CD4-positive, CD25-positive, alpha-beta regulatory T cell (primary cell): ENCODE measurements around the gene DIAPH2. TPM values are rescaled to one million over a fixed set of nuclear protein-coding genes. Genes with fewer than 3 reads are reported as not detected.

Experiments
- ATAC-seq, 2 donors: fragments of 150-1000 bp; cut with Tn5 transposase; one replicate each; pipeline ENCODE4 v1.10.0; 2021; ENCODE audit warnings: low read depth in 2 of 2, moderate number of reproducible peaks in 2 of 2, moderate library complexity in 1 of 2
- DNase-seq, 3 donors: peaks; one replicate each; pipeline versions ENCODE4 v3.0.0 to v3.0.0-alpha.2; 2012 to 2022; ENCODE audit warnings: mixed read lengths in 1 of 3
- H3K27ac ChIP-seq: one replicate; pipeline ENCODE4 v1.7.0; 2013; ENCODE audit warnings: mild to moderate bottlenecking, low read length; ENCODE audit not compliant: insufficient read depth, poor library complexity, severe bottlenecking
- H3K27me3 ChIP-seq: one replicate; pipeline ENCODE4 v1.7.0; 2013; ENCODE audit warnings: low read length; ENCODE audit not compliant: control insufficient read depth, insufficient read depth
- H3K36me3 ChIP-seq: one replicate; pipeline ENCODE4 v1.7.0; 2013; ENCODE audit warnings: mild to moderate bottlenecking, low read length, moderate library complexity; ENCODE audit not compliant: control insufficient read depth, insufficient read depth
- H3K4me1 ChIP-seq: 2 replicates; pipeline ENCODE4 v1.7.0; 2013; ENCODE audit warnings: mild to moderate bottlenecking, low read length; ENCODE audit not compliant: insufficient read depth, control insufficient read depth, poor library complexity, severe bottlenecking
- H3K4me3 ChIP-seq: one replicate; pipeline ENCODE4 v1.7.0; 2013; ENCODE audit warnings: low read depth, mild to moderate bottlenecking, low read length, moderate library complexity
- H3K9me3 ChIP-seq, 2 experiments: 1 replicate in 1 of 2; 2 replicates in 1 of 2; pipeline ENCODE4 v1.7.0; 2013; ENCODE audit warnings: low read length in 2 of 2, mild to moderate bottlenecking in 1 of 2, moderate library complexity in 1 of 2; ENCODE audit not compliant: control insufficient read depth in 2 of 2
- H3K27ac Mint-ChIP-seq, 3 donors: one replicate each; pipeline ENCODE4 v1.8.0; 2020 to 2022; ENCODE audit warnings: mild to moderate bottlenecking in 3 of 3, mixed read lengths in 3 of 3, moderate library complexity in 2 of 3
- H3K27me3 Mint-ChIP-seq: one replicate; pipeline ENCODE4 v1.8.0; 2022; ENCODE audit warnings: mild to moderate bottlenecking, mixed read lengths
- H3K36me3 Mint-ChIP-seq: one replicate; pipeline ENCODE4 v1.8.0; 2020; ENCODE audit warnings: mixed read lengths
- H3K4me1 Mint-ChIP-seq, 4 donors: one replicate each; pipeline ENCODE4 v1.8.0; 2020 to 2022; ENCODE audit warnings: mixed read lengths in 4 of 4, mild to moderate bottlenecking in 1 of 4
- H3K4me3 Mint-ChIP-seq, 4 donors: one replicate each; pipeline ENCODE4 v1.8.0; 2020 to 2022; ENCODE audit warnings: mild to moderate bottlenecking in 4 of 4, mixed read lengths in 4 of 4, moderate library complexity in 3 of 4
- H3K9me3 Mint-ChIP-seq, 7 donors: one replicate each; pipeline ENCODE4 v1.8.0; 2020 to 2022; ENCODE audit warnings: mixed read lengths in 7 of 7, mild to moderate bottlenecking in 3 of 7, moderate library complexity in 2 of 7
- polyA plus RNA-seq, 4 donors: library from polyadenylated mRNA; unstranded; fragments of 300-500 nt; fragmentation: Illumina TruSeq; gene quantifications; one replicate each; pipeline ENCODE4 v1.2.3, GENCODE V29; 2021
- total RNA-seq: library from RNA; stranded (reverse); gene quantifications from one replicate; pipeline ENCODE4 v1.2.3, GENCODE V29; 2022

The DIAPH2 gene
- total and polyA plus RNA-seq, 5 donors from 2014 or later = 6.3 to 17.0 (median 6.6) TPM

DNA sequence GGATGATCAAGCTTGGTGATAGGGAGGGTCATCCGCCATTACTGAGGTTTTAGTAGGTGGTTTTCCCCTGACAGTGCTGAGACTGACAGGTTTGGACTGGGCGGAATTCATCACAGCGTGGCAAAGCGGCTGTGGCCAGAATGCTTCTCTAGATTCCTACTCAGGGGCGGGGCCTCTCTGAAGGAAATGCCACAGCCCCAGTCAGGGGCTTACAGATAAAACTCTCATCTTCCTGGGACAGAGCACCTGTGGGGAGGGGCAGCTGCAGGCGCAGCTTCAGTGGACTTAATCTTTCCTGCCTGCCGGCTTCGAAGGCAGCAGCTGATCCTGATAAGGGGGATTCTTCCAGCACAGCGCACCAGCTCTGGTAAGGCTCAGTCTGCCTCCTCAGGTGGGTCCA is 515.8 kb downstream of the DIAPH2 start:
- Mint-ChIP-seq H3K36me3 (no peaks in the 10 kb centered on the region), H3K4me3 (no peak overlapping the region), H3K27me3 (no peaks in the 10 kb centered on the region), H3K4me1 (no peaks in the 10 kb centered on the region), H3K9me3 (peaks cover 0 to 4% (median 0%) of the 10 kb centered on the region in 7 donors), H3K27ac (no peak overlapping the region)
- Histone ChIP-seq H3K4me3 (no peak overlapping the region), H3K4me1 (no peaks in the 10 kb centered on the region), H3K27ac (no peak overlapping the region), H3K9me3 (no peaks in the 10 kb centered on the region), H3K36me3 (no peaks in the 10 kb centered on the region), H3K27me3 (no peaks in the 10 kb centered on the region)
- no peak for DNase-seq
- no peak for ATAC-seq

DNA sequence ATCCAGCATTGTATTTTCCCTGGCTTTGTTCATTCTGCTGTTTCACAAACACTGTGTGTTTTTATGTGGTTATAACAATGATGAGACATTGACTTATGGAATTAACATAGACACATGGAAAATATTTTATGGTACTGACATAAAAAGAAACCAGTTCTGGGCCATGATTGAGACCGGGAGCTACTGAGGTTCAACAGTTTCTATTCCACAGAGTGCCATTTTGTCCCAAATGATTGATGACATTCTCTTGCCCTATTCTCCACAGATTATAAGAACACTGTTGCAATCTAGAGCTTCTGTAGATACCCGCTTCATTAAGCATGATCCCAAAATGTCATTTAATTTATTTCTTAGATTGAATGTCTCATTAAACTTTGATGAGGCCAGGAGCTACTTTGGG is 525.9 kb downstream of the DIAPH2 start:
- DNase-seq (no peak), ATAC-seq (no peak)
- Histone ChIP-seq H3K4me3 (no peak overlapping the region), H3K9me3 (no peaks in the 10 kb centered on the region), H3K27ac (no peak overlapping the region), H3K27me3 (no peaks in the 10 kb centered on the region), H3K36me3 (no peaks in the 10 kb centered on the region), H3K4me1 (no peaks in the 10 kb centered on the region)
- Mint-ChIP-seq H3K27ac (no peak overlapping the region), H3K4me3 (no peak overlapping the region), H3K36me3 (no peaks in the 10 kb centered on the region), H3K27me3 (no peaks in the 10 kb centered on the region), H3K9me3 (no peaks in the 10 kb centered on the region), H3K4me1 (peaks cover 0 to 5% (median 0%) of the 10 kb centered on the region in 4 donors)

DNA sequence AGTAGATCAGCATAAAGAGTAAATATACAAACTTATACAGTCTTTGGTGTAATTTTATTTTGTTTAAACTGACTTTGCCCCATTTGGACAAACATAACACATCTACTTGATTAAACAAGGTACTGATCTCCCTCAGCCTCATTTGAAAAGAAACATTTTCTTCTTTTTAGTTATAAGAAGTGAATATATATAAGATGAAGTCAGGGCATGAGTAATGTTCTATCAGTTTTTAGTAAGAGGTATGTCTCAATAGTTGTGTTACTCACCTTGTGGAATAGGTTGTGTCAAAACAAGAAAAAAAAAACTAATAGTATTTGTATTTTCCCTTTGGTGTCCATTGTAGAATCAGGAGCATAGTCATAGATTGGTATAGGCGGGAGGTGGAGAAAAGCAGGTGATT is 526.4 kb downstream of the DIAPH2 start:
- H3K36me3 Mint-ChIP-seq = no peaks in the 10 kb centered on the region
- no peaks in the 10 kb centered on the region for H3K36me3 ChIP-seq
- no peaks in the 10 kb centered on the region for H3K9me3 Mint-ChIP-seq

DNA sequence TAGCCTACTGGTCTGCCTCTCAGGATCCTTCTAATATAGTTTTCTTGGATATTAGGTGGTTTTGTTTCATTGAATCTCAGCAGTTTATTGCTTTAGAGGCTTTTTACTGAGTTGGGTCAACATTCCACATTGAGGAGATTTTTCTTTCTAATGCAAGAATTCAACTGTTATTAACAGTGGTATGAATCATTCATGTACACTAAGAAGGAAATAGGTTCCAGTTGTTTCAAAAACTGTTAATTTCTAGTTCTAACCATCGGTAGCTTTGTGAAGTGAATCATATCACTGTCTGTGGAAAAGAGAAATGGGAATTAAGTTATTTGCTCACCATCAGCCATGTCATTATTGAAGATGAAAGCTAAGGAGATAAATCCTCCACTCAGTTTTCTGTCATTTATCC is 530.5 kb downstream of the DIAPH2 start:
- H3K9me3 ChIP-seq = no peaks in the 10 kb centered on the region
- no peak for DNase-seq
- no peak overlapping the region for H3K27ac ChIP-seq
- Mint-ChIP-seq H3K27me3 (no peaks in the 10 kb centered on the region), H3K9me3 (no peaks in the 10 kb centered on the region), H3K4me3 (no peak overlapping the region), H3K36me3 (no peaks in the 10 kb centered on the region), H3K4me1 (peaks cover 0 to 5% (median 0%) of the 10 kb centered on the region in 4 donors), H3K27ac (no peak overlapping the region)
- no peak overlapping the region for H3K4me3 ChIP-seq
- H3K4me1 ChIP-seq = no peaks in the 10 kb centered on the region
- ATAC-seq = no peak
- H3K27me3 ChIP-seq = no peaks in the 10 kb centered on the region
- H3K36me3 ChIP-seq = no peaks in the 10 kb centered on the region

More for the DNA sequence above, 526.4 kb downstream of the DIAPH2 start:
- no peaks in the 10 kb centered on the region for H3K27me3 ChIP-seq
- Mint-ChIP-seq H3K27me3 (no peaks in the 10 kb centered on the region), H3K4me1 (peaks cover 0 to 5% (median 0%) of the 10 kb centered on the region in 4 donors), H3K4me3 (no peak overlapping the region), H3K27ac (no peak overlapping the region)
- no peak for ATAC-seq
- no peak for DNase-seq
- no peaks in the 10 kb centered on the region for H3K9me3 ChIP-seq
- H3K4me3 ChIP-seq = no peak overlapping the region
- H3K4me1 ChIP-seq = no peaks in the 10 kb centered on the region
- no peak overlapping the region for H3K27ac ChIP-seq

DNA sequence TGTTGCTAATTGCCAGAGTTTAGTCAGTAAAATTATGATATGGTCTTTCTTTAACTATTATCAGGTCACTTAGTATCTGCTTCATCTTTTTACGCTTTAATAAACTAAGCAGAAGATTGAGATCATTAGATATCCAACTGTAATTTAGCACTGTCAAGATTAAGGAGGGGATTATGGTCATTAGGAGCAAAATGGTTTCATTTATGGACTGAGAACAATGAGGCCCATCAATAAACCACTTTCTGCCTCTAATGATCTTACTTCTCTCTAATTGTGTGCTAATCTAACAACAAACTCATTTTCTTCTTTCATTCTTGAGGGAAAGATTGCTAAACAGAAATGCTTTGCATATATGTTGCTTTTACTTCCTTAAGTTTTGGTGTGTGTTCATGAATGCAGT is 539.5 kb downstream of the DIAPH2 start:
- Mint-ChIP-seq H3K9me3 (no peaks in the 10 kb centered on the region), H3K4me3 (no peak overlapping the region), H3K27ac (no peak overlapping the region), H3K27me3 (no peaks in the 10 kb centered on the region), H3K4me1 (peaks cover 0 to 4% (median 0%) of the 10 kb centered on the region in 4 donors), H3K36me3 (no peaks in the 10 kb centered on the region)
- no peak overlapping the region for H3K4me3 ChIP-seq
- H3K36me3 ChIP-seq = no peaks in the 10 kb centered on the region
- H3K9me3 ChIP-seq = no peaks in the 10 kb centered on the region
- H3K27ac ChIP-seq = no peak overlapping the region
- no peaks in the 10 kb centered on the region for H3K4me1 ChIP-seq
- DNase-seq (no peak), ATAC-seq (no peak)
- no peaks in the 10 kb centered on the region for H3K27me3 ChIP-seq

DNA sequence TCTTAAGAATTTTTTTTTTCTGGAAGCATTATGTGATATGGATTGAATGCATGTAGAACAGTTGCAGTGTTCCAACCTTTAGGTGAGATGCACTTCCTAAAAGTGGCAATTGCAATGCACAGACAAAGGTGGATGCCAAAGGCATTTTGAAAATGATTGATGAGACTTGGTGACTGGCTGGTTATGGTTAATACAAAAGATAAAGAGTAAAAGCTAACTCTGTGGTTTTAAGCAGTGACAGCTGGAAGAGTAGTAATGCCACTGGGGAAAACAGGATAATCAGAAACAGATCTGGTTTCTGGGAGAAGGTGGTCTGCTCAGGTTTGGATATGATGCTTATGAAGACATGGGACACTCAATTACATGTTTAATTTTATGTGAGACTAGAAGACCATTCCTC is 544.7 kb downstream of the DIAPH2 start:
- no peak overlapping the region for H3K4me3 ChIP-seq
- no peaks in the 10 kb centered on the region for H3K36me3 ChIP-seq
- Mint-ChIP-seq H3K4me1 (peaks cover 0 to 5% (median under 1%) of the 10 kb centered on the region in 4 donors), H3K36me3 (no peaks in the 10 kb centered on the region), H3K27me3 (no peaks in the 10 kb centered on the region), H3K4me3 (no peak overlapping the region), H3K9me3 (peaks cover 0 to 3% (median 0%) of the 10 kb centered on the region in 7 donors), H3K27ac (no peak overlapping the region)
- no peaks in the 10 kb centered on the region for H3K9me3 ChIP-seq
- ATAC-seq = no peak
- no peak for DNase-seq
- no peak overlapping the region for H3K27ac ChIP-seq
- H3K4me1 ChIP-seq = no peaks in the 10 kb centered on the region
- no peaks in the 10 kb centered on the region for H3K27me3 ChIP-seq

DNA sequence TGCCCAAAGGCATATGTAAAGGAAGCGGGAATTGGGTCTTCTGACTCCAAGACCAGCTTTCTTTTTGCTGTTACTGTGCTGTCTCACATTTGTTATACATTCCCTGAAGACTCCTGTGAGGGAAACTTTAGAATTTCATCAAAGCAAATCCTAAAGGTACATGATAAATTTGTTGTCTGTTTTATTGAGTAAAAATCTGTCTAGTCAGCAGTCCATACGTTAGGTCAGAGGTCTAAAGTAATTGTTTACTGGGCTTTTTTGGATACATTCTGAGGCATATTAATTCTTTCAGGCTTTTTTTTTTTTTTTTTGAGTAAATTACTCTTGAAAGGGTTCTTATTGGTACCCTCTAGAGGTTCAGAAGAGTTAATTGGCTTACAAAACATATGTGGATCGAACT is 546.3 kb downstream of the DIAPH2 start:
- no peak for DNase-seq
- H3K9me3 Mint-ChIP-seq = peaks cover 0 to 3% (median 0%) of the 10 kb centered on the region in 7 donors

DNA sequence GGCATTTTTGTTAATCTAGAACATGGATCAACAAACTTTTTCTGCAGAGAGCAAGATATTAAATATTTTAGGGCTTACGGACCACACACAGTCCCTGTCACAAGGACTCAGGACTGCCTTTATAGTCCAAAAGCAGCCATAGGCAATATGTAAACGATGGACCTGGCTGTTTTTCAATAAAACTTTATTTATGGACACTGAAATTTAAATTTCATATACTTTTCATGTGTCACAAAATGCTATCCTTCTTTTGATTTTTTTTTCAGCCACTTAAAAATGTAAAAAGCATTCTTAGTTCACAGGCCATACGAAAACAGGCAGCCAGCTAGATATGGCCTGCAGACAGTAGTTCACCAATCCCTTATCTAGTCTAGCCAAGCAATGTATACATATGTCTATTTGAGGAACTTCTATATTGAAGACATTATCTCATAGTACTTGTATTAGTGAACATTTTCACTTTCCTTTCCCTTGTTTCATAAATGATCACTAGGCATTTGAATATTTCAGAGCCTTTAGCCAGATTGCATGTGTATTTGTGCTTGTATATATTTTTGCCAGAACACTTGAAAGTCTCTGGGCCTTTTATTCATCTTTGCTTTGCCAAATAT is 549.9 kb downstream of the DIAPH2 start:
- no peaks in the 10 kb centered on the region for H3K36me3 Mint-ChIP-seq
- Histone ChIP-seq H3K27ac (no peak overlapping the region), H3K36me3 (no peaks in the 10 kb centered on the region), H3K4me3 (no peak overlapping the region), H3K9me3 (no peaks in the 10 kb centered on the region), H3K4me1 (no peaks in the 10 kb centered on the region), H3K27me3 (no peaks in the 10 kb centered on the region)
- no peak for ATAC-seq
- H3K27ac Mint-ChIP-seq = no peak overlapping the region
- peaks cover 0 to 3% (median 0%) of the 10 kb centered on the region in 7 donors for H3K9me3 Mint-ChIP-seq
- no peak overlapping the region for H3K4me3 Mint-ChIP-seq
- no peak for DNase-seq
- H3K27me3 Mint-ChIP-seq = no peaks in the 10 kb centered on the region
- H3K4me1 Mint-ChIP-seq = peaks cover 0 to 5% (median 0%) of the 10 kb centered on the region in 4 donors

More for the DNA sequence above, 546.3 kb downstream of the DIAPH2 start:
- Histone ChIP-seq H3K36me3 (no peaks in the 10 kb centered on the region), H3K27ac (no peak overlapping the region), H3K4me1 (no peaks in the 10 kb centered on the region), H3K27me3 (no peaks in the 10 kb centered on the region), H3K4me3 (no peak overlapping the region), H3K9me3 (no peaks in the 10 kb centered on the region)
- peaks cover 0 to 5% (median 0%) of the 10 kb centered on the region in 4 donors for H3K4me1 Mint-ChIP-seq
- H3K27ac Mint-ChIP-seq = no peak overlapping the region
- H3K27me3 Mint-ChIP-seq = no peaks in the 10 kb centered on the region
- H3K4me3 Mint-ChIP-seq = no peak overlapping the region
- H3K36me3 Mint-ChIP-seq = no peaks in the 10 kb centered on the region
- ATAC-seq = no peak
